RWPE2 (cell line): ENCODE data around the gene LRRC74B.
A peak's percentile ranks its signal among the peaks of the same experiment; 100 is the strongest.

ENCODE experiments used
- ATAC-seq: fragments of 200-7000 bp; cut with Tn5 transposase; 3 replicates; pipeline ENCODE4 v1.9.1; 2021; ENCODE audit warnings: low read depth
- DNase-seq: peaks from one replicate; pipeline ENCODE4 v3.0.0-alpha.2; 2020; ENCODE audit warnings: low spot score
- H3K27ac ChIP-seq: fragments of 450-650 bp; 2 replicates; pipeline ENCODE4 v1.5.1; 2017; ENCODE audit warnings: mild to moderate bottlenecking; ENCODE audit not compliant: poor library complexity, severe bottlenecking
- H3K27me3 ChIP-seq: fragments of 250-450 bp; sonication (Bioruptor Pico); 2 replicates; pipeline ENCODE4 v1.5.1; 2021; ENCODE audit warnings: mild to moderate bottlenecking, moderate library complexity; ENCODE audit not compliant: insufficient read depth, poor library complexity, severe bottlenecking
- H3K36me3 ChIP-seq: fragments of 250-450 bp; sonication (Bioruptor Pico); 2 replicates; pipeline ENCODE4 v1.5.1; 2020; ENCODE audit warnings: low read depth, mild to moderate bottlenecking, moderate library complexity
- H3K4me1 ChIP-seq: fragments of 250-450 bp; sonication (Bioruptor Pico); 2 replicates; pipeline ENCODE4 v1.5.1; 2021; ENCODE audit warnings: mild to moderate bottlenecking, moderate library complexity; ENCODE audit not compliant: insufficient read depth, poor library complexity, severe bottlenecking
- H3K4me3 ChIP-seq: fragments of 250-450 bp; sonication (Bioruptor Pico); 2 replicates; pipeline ENCODE4 v1.5.1; 2021; ENCODE audit warnings: mild to moderate bottlenecking, moderate library complexity; ENCODE audit not compliant: severe bottlenecking
- H3K9me3 ChIP-seq: fragments of 250-450 bp; sonication (Bioruptor Pico); 2 replicates; pipeline ENCODE4 v1.5.1; 2021; ENCODE audit warnings: mild to moderate bottlenecking, moderate library complexity; ENCODE audit not compliant: severe bottlenecking
- TF ChIP-seq, protein P1 (sequence below): fragments of 450-650 bp; IDR thresholded peaks from one replicate; pipeline ENCODE4 v1.5.1; 2017; ENCODE audit warnings: mild to moderate bottlenecking, moderate library complexity; ENCODE audit not compliant: poor library complexity, severe bottlenecking

LRRC74B gene

DNA sequence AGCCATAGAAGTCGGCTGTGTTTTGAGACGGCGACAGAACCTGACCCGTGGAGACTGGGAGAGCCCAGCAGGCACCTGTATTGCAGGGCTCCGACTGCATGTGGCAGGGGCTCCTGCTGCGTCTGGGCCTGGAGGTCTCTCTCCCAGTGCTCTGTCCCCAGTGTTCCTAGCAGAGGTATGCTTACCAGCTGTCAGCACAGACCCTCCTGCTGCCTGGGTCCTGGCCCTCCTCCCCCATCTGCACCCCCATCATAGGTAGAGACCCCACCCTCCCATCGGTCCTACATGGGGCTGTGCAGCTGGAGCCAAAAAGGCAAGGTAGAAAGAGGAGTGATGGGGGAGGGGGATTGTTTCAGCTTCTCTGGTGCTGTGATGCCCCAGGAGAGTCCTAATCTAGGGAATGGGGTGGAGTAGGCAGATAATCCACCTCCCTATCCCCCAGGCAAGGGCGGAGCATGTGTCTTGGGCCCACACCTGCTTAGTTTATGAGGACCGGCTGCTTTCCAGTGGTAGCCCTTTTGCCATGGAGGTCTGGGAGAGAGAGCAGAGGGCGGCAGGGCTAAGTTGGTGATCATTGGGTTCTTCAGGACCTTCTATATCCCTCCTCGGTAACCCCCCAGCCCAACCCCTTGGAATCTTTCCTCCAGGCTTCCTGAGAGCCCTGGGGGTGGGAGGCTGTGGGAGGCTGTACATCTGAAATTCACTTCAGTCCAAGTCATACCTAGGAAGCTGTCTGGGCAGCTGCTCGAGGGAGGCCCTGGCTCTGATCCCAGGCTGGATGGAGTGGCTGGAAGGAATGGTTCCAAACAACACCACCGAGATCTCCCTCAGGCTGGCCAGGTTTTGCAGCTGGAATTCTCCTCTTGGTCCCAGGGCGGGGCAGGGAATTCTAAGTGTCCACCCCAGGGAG is 18.7 kb upstream of the LRRC74B start:
- H3K4me1 ChIP-seq, result peaks cover 30% of the 10 kb centered on the region
- no peaks in the 10 kb centered on the region for H3K36me3 ChIP-seq
- H3K9me3 ChIP-seq, result no peaks in the 10 kb centered on the region
- H3K4me3 ChIP-seq, result no peak overlapping the region
- ATAC-seq (peak; percentile 67), DNase-seq (no peak)
- H3K27me3 ChIP-seq, result no peaks in the 10 kb centered on the region
- peak overlapping the region; percentile 59 for H3K27ac ChIP-seq
- TF ChIP-seq, protein P1, sequence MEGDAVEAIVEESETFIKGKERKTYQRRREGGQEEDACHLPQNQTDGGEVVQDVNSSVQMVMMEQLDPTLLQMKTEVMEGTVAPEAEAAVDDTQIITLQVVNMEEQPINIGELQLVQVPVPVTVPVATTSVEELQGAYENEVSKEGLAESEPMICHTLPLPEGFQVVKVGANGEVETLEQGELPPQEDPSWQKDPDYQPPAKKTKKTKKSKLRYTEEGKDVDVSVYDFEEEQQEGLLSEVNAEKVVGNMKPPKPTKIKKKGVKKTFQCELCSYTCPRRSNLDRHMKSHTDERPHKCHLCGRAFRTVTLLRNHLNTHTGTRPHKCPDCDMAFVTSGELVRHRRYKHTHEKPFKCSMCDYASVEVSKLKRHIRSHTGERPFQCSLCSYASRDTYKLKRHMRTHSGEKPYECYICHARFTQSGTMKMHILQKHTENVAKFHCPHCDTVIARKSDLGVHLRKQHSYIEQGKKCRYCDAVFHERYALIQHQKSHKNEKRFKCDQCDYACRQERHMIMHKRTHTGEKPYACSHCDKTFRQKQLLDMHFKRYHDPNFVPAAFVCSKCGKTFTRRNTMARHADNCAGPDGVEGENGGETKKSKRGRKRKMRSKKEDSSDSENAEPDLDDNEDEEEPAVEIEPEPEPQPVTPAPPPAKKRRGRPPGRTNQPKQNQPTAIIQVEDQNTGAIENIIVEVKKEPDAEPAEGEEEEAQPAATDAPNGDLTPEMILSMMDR, result no peak

DNA sequence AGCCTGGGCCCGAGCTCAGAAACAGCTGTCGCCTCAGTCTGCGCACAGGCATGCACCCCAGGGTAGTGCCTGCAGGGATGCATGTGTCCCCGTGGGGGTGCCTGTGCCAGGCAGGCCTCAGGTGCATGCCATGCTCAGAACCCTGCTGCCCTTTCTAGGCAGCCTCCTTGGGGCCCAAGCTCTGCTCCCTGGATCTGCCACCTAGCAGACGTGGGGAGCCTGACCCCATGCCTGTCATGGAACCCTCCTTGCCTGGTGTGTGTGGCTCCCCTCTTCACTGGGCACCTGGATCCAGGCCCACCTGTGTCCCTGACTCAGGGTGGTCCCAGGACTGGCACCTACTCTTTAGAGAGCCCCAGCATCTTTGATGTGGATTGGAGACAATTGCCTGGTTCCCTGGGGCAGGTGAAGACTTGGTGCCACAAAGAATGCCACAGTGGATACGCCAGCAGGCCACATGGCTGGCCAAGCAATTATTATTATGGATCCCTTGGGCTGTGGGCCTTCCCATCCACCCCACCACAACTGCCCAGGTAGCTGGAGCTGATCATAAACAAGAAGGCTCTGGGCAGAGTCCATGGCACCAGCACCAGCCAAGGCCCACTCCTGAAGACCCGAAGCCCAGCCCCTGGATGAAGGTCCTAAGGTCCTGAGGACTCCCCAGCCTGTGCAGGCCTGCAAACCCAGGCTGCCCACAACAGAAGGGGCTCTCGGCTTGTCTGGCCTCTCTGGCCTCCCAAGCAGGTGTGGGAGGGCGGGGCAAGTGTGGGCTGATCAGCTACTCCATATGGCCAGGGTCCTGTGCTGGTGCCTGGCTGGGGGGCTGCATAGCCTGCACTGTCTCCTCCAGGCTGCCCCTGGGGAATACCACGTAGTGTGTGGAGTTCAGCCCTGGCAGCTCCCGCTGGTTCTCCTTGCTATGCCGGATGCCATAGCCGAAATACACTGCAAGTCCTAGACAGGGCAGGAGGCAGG is 17.2 kb upstream of the LRRC74B start:
- no peak for DNase-seq
- Histone ChIP-seq H3K27me3 (no peaks in the 10 kb centered on the region), H3K9me3 (no peaks in the 10 kb centered on the region), H3K36me3 (no peaks in the 10 kb centered on the region), H3K27ac (no peak overlapping the region), H3K4me3 (no peak overlapping the region), H3K4me1 (peaks cover 30% of the 10 kb centered on the region)
- TF ChIP-seq, protein P1, result no peak
- no peak for ATAC-seq

DNA sequence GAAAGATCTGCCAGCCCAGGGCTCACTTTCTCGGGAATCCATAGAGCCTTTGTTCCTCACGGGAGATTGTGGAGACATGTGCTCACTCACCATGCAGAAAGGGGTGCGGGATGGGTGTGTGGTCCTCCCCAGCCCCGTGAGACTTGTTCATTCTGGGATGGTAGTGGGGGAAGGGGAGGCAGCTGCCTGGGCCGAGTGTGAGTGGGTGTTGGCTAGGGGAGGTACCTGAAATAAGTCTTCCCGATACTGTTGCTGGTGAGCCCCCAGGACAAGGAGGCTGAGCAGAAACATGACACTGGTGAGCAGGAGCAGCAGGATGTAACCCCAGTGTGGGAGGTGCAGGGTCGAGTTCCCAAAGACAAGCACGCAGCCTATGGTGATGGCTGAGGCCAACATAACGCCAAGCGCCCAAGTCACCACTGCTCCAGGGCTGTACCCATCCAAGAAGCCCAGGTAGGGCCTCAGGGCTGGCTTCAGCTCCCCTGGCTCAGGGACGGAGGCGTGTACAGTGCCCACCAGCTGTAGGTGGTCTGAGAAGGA is 16.2 kb upstream of the LRRC74B start:
- ATAC-seq, result no peak
- H3K9me3 ChIP-seq, result no peaks in the 10 kb centered on the region
- no peak for DNase-seq
- no peaks in the 10 kb centered on the region for H3K27me3 ChIP-seq
- H3K36me3 ChIP-seq, result no peaks in the 10 kb centered on the region
- TF ChIP-seq, protein P1, result no peak
- H3K4me3 ChIP-seq, result no peak overlapping the region
- peaks cover 30% of the 10 kb centered on the region for H3K4me1 ChIP-seq
- H3K27ac ChIP-seq, result no peak overlapping the region

DNA sequence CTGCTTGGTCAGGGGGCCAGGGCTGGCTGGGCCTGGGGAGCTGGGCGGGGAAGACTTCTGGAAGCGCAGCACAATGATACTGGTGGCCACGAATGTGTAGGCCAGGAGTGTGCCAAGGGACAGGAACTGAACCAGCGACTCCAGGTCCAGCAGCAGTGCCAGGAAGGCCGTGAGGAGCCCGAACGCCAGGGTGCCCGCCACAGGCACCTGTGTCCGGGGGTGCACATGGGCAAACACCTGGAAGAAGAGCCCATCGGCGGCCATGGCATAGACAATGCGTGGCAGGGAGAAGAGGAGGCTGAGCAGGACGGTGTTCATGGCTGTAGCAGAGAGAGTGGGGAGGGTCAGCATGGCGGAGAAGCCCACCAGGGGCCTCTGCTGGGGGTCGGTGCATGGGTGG is 15.7 kb upstream of the LRRC74B start:
- Histone ChIP-seq H3K9me3 (no peaks in the 10 kb centered on the region), H3K4me3 (no peak overlapping the region), H3K27me3 (no peaks in the 10 kb centered on the region), H3K27ac (no peak overlapping the region), H3K36me3 (no peaks in the 10 kb centered on the region), H3K4me1 (peaks cover 28% of the 10 kb centered on the region)
- TF ChIP-seq, protein P1, result no peak
- ATAC-seq (no peak), DNase-seq (no peak)
